ENCODE results near the gene GPR27.

GPR27 gene

DNA sequence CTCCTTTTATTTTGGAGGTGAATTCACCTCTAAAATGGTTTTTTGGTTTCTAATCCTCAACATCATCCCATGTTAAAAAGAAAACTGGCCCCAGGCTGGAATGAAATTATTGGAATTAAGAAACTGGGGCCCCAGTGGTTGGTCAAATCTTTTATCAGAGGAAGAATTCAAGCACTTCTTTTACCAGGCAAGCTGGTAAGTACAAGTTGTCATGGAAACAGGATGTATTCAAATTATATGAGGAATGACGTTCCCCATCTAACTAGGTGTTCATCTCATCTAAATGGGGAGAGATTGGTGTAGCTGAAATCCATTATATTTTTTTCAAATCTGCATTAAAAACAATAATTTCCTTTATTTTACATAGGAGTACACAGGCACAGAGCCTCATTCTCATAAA, 18.8 kb upstream of the GPR27 start:
- TF ChIP-seq SIN3A (IDR thresholded peaks at IDR 0.05; ENCODE audit: borderline replicate concordance, insufficient read depth, low read length) (no peak), FOXP2 (optimal IDR thresholded peaks at IDR 0.05; ENCODE audit: borderline replicate concordance, extremely low read depth, extremely low read length, insufficient read depth) (no peak), TAF1 (IDR thresholded peaks at IDR 0.05; ENCODE audit: borderline replicate concordance, insufficient read depth, low read length) (no peak), POLR2AphosphoS5 (IDR thresholded peaks at IDR 0.05; ENCODE audit: low read depth, low read length) (no peak)
- TF ChIP-seq, protein P1, sequence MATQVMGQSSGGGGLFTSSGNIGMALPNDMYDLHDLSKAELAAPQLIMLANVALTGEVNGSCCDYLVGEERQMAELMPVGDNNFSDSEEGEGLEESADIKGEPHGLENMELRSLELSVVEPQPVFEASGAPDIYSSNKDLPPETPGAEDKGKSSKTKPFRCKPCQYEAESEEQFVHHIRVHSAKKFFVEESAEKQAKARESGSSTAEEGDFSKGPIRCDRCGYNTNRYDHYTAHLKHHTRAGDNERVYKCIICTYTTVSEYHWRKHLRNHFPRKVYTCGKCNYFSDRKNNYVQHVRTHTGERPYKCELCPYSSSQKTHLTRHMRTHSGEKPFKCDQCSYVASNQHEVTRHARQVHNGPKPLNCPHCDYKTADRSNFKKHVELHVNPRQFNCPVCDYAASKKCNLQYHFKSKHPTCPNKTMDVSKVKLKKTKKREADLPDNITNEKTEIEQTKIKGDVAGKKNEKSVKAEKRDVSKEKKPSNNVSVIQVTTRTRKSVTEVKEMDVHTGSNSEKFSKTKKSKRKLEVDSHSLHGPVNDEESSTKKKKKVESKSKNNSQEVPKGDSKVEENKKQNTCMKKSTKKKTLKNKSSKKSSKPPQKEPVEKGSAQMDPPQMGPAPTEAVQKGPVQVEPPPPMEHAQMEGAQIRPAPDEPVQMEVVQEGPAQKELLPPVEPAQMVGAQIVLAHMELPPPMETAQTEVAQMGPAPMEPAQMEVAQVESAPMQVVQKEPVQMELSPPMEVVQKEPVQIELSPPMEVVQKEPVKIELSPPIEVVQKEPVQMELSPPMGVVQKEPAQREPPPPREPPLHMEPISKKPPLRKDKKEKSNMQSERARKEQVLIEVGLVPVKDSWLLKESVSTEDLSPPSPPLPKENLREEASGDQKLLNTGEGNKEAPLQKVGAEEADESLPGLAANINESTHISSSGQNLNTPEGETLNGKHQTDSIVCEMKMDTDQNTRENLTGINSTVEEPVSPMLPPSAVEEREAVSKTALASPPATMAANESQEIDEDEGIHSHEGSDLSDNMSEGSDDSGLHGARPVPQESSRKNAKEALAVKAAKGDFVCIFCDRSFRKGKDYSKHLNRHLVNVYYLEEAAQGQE (IDR thresholded peaks at IDR 0.05; ENCODE audit: insufficient read depth in 1 of 2, low read depth in 2 of 2, low read length in 2 of 2): no peak

DNA sequence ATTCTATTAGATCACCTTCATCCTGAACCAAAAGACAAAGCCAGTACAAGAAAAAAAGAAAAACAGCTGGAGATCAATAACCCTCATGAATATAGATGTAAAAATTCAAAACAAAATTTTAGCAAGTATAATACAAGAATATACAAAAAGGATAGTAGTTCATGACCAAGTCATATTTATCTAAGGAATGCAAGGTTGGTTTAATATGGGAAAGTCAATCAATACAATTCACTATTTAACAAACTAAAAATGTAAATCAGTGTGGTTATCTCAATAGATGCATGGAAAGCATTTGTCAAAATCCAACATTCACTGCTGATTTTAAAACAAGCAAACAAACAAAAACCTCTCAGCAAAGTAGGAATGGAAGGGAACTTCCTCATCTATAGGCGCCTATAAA, 11.0 kb upstream of the GPR27 start:
- TF ChIP-seq TAF1 (IDR thresholded peaks at IDR 0.05; ENCODE audit: borderline replicate concordance, insufficient read depth, low read length): no peak
- no peak for TF ChIP-seq POLR2AphosphoS5 (IDR thresholded peaks at IDR 0.05; ENCODE audit: low read depth, low read length)
- TF ChIP-seq SIN3A (IDR thresholded peaks at IDR 0.05; ENCODE audit: borderline replicate concordance, insufficient read depth, low read length): no peak
- TF ChIP-seq FOXP2 (optimal IDR thresholded peaks at IDR 0.05; ENCODE audit: borderline replicate concordance, extremely low read depth, extremely low read length, insufficient read depth): no peak
- TF ChIP-seq, protein P1 (IDR thresholded peaks at IDR 0.05; ENCODE audit: insufficient read depth in 1 of 2, low read depth in 2 of 2, low read length in 2 of 2): no peak

DNA sequence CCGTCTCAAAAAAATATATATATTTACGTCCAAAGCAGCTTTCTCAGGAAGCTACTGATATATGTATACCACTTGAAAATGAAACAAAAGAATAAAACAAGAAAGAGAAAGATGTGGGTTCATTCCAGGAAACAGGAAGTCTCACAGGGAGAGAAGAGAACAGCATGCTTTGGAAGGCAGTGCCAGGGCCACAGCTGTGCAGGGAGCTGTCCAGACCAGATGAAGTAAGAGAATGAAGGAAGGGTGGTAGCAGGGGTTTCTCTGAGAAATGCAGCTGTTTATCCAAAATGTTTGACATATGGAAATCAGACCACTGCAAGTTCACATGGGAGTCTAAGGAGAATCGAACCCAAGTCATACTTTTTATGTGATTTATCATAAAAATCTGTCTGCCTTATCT, 8.9 kb upstream of the GPR27 start:
- TF ChIP-seq POLR2AphosphoS5 (IDR thresholded peaks at IDR 0.05; ENCODE audit: low read depth, low read length) (no peak), FOXP2 (optimal IDR thresholded peaks at IDR 0.05; ENCODE audit: borderline replicate concordance, extremely low read depth, extremely low read length, insufficient read depth) (no peak), SIN3A (IDR thresholded peaks at IDR 0.05; ENCODE audit: borderline replicate concordance, insufficient read depth, low read length) (no peak)
- TF ChIP-seq, protein P1 (IDR thresholded peaks at IDR 0.05; ENCODE audit: insufficient read depth in 1 of 2, low read depth in 2 of 2, low read length in 2 of 2): peak in 1 of 2 experiments; percentile 47; a peak in 1 of 4 replicates

DNA sequence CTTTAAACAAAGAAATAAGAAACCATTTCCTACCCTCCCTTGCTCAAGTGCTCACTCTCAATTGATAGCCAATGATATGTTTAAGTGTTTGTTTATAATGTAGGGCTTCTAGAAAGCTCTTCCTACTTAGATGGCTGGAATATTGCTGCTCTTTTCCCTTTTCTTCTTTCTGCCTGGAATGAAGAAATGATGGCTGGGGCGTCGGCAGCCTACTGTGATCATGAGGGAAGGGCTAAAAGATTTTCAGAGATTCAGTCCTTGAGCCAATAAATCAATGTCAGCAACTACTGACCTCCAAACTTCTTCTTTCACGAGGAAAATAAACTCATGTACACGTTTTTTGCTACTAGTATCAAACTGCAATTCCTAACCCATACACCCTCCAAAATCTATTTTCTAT, 2.1 kb upstream of the GPR27 start:
- TF ChIP-seq POLR2AphosphoS5 (IDR thresholded peaks at IDR 0.05; ENCODE audit: low read depth, low read length) (no peak), TAF1 (IDR thresholded peaks at IDR 0.05; ENCODE audit: borderline replicate concordance, insufficient read depth, low read length) (no peak), SIN3A (IDR thresholded peaks at IDR 0.05; ENCODE audit: borderline replicate concordance, insufficient read depth, low read length) (no peak), FOXP2 (optimal IDR thresholded peaks at IDR 0.05; ENCODE audit: borderline replicate concordance, extremely low read depth, extremely low read length, insufficient read depth) (no peak)
- TF ChIP-seq, protein P1 (IDR thresholded peaks at IDR 0.05; ENCODE audit: insufficient read depth in 1 of 2, low read depth in 2 of 2, low read length in 2 of 2): no peak

Measured in PFSK-1 (cell line).